ENCODE data around the gene PNMA5.
"Not testable (repeated sequence)": the region's sequence is repeated elsewhere in the genome, so short reads cannot be mapped to it uniquely, and the experiment has no call there.

PNMA5 gene

DNA sequence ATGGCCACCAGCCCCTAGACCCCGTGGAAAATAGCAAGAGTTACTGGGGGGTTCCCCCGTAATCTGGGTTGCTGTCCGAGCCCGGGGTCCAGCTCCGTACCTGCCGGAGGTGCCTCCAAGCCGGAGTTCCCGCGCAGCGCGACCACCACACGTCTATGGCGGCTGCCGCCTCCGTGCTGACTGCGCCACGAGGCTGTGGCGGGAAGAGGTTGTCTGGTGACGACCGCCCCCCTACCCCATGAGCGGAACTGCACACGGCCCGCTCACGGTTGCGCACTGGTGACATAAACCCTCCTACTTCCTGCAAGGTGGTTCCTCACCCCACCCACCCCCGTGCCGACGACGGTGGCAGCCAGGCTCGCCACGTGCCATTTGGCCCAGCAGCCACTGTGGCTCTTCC is at the start of gene PNMA5:
Gene PNMA5 (minus strand): TSS at position 184 of the 400 bp plus-strand sequence. CDS start 2,518 bp downstream, outside the sequence.
- no peak for DNase-seq

- peak; percentile 0 for DNase-seq
Observed at GRCh38 chrX:153032397-153033118, 38.6 kb upstream of the PNMA5 start.

GRCh38 chrX:153030801-153031200 is 36.9 kb upstream of the PNMA5 start:
- no peak for DNase-seq

DNA sequence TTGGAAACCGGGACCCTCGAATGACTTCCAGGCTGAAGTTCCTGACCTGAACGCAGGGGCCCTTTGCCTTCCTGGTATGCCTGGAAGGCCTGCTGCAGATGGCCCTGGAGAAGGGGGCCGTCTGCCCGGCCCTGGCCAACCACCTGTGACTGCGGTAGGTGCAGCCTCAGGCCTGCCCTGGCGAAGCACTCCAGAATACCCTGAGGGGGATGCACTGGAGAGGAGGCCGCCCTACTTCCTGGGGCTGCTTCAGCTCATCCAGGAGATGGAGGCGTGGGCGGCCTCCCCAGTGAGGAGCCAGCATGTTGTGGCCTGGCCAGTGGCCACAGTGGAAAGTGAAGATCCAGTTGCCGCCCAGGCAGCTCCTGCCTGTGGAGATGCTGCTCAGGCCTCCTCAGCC is 36.0 kb upstream of the PNMA5 start:
- no peak for DNase-seq

DNA sequence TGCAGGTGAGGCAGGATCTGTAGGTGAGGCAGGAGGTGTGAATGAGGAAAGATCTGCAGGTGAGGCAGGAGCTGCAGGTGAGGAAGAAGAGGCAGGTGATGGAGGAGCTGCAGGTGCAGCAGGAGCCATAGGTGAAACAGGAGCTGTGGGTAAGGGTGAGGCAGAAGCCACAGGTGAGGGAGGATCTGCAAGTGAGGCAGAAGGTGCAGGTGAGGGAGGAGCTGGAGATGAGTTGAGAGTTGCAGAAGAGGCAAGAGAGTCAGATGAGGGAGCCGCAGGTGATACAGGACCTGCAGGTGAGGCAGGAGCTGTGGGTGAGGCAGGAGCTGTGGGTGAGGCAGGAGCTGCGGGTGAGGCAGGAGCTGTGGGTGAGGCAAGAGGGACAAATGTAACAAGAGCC is 35.2 kb upstream of the PNMA5 start:
- no peak for DNase-seq

DNA sequence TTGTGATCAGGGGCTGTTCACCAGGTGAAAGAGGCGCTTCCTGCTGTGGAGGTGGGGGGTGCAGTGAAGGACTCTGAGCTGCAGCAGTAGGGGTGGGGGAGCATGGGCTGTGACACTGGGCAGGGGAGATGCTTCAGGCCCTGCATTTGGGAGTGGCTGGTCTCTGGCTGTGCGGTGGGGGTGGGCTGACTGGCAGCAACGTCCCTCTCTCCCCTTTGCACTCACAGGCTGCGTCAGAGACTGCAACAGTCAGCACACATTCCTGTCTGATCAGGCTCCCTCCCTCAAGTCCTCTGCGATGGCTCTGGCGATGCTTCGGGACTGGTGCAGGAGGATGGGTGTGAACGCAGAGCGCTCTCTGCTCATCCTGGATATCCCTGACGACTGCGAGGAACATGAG is 34.6 kb upstream of the PNMA5 start:
- DNase-seq: not testable (repeated sequence)

DNA sequence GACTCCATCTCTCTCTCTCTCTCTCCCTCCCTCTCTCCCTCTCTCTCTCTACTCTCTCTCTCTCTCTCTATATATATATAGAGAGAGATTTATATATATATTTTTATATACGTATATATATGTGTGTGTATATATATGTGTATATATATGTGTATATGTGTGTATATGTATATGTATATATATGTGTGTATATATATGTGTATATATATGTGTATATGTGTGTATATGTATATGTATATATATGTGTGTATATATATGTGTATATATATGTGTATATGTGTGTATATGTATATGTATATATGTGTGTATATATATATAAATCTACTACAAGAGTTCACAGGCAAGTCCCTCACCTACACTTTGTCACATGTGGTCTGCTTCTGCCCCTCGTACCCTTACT is 32.6 kb upstream of the PNMA5 start:
- not testable (repeated sequence) for DNase-seq

DNA sequence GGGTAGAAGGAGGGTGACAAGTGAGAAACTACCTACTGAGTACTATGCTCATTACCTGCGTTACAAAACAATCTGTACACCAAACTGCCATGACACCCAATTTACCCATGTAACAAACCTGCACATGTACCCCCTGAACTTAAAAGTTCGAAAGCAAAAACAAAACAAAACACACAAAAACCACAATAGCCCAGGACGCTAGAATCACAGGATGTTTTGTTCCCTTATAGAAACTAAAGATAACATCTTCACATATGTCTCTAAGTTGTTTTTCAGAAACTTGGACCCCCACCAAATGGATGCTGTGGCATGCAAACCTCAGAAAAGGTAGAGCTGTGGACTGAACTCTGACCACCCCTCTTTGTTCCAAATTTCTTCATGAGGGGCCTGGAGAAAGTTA is 25.2 kb upstream of the PNMA5 start:
- DNase-seq: no peak

DNA sequence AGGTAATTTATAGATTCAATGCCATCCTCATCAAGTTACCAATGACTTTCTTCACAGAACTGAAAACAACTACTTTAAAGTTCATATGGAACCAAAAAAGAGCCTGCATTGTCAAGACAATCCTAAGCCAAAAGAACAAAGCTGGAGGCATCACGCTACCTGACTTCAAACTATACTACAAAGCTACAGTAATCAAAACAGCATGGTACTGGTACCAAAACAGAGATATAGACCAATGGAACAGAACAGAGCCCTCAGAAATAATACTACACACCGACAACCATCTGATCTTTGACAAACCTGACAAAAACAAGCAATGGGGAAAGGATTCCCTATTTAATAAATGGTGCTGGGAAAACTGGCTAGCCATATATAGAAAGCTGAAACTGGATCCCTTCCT is 23.3 kb upstream of the PNMA5 start:
- not testable (repeated sequence) for DNase-seq

- no peak for DNase-seq
Observed at GRCh38 chrX:153004780-153005179, 10.9 kb upstream of the PNMA5 start.

DNA sequence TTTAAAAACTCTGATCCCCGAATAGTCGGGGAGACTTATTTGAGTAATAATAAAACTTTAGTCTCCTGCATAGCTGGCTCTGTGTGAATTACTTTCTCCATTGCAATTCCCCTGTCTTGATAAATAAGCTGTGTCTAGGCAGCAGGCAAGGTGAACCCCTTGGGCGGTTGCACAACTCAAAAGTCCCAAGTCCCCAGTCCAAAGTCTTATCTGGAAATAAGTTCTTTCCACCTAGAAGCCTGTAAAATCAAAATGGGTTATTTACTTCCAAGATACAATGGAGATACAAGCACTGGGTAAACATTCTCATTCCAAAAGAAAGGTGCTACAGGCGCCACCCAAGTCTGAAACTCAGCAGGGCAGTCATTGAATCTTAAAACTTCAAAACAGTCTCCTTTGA is 10.1 kb upstream of the PNMA5 start:
- DNase-seq: no peak

DNA sequence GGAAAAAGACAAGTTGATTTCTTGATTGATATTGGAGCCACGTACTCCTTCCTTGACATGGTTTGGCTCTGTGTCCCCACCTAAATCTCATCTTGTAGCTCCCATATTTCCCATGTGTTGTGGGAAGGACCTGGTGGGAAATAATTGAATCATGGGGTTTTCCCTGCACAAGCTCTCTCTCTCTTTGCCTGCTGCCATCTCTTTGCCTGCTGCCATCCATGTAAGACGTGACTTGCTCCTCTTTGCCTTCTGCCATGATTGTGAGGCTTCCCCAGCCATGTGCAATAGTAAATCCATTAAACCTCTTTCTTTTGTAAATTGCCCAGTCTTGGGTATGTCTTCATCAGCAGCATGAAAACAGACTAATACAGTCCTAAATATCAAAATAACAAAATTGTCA is 8.3 kb upstream of the PNMA5 start:
- not testable (repeated sequence) for DNase-seq

GRCh38 chrX:152997337-152997736 is 3.4 kb upstream of the PNMA5 start:
- DNase-seq: no peak

DNA sequence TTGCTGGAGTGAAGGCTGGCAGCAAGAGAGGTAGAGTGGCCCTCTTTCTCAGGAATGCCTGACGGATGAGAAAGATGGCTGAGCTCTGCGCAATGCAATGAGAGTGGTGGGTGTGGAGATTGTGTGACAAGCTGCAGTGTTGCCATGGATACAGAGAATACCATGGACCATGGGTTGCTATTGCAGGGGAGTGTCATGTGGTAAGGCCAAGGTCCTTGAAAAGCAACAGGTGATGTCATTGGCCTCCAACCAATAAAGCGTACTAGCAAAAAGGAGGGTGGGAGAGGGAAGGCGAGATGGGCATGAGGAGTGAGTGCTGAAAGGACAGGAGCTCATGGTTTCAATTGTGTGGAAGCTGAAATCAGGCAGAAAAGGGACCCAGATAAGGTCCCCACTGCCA is 1.8 kb downstream of the PNMA5 start:
- DNase-seq: no peak

- DNase-seq: no peak
Observed at GRCh38 chrX:152991123-152991522, 2.8 kb downstream of the PNMA5 start.

- no peak for DNase-seq
Observed at GRCh38 chrX:152989292-152989658, 4.6 kb downstream of the PNMA5 start.

GRCh38 chrX:152988536-152989291 is 5.2 kb downstream of the PNMA5 start:
- no peak for DNase-seq

GRCh38 chrX:152987801-152988200 is 6.1 kb downstream of the PNMA5 start:
- no peak for DNase-seq

DNA sequence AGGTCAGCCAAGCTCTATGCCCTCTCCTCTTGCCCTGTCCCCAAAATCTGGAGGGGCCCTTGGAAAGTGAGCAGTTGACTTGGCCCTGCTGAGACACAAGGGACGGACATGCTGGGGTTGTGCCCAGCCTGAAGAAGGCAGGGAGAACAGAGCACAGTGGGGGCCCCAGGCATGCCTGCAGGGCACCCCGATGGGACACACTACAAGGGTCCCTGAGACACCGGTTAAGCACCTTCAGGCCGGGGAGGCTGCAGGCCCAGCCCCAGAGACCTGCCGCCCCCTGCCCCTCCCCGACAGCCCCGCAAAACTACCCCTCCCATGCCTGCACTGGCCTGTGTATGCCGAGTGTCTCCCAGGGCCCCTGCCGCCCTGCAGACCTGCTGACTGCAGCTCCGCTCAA is 6.8 kb downstream of the PNMA5 start:
- not testable (repeated sequence) for DNase-seq

- not testable (repeated sequence) for DNase-seq
Observed at GRCh38 chrX:152985383-152985782, 8.5 kb downstream of the PNMA5 start.

DNA sequence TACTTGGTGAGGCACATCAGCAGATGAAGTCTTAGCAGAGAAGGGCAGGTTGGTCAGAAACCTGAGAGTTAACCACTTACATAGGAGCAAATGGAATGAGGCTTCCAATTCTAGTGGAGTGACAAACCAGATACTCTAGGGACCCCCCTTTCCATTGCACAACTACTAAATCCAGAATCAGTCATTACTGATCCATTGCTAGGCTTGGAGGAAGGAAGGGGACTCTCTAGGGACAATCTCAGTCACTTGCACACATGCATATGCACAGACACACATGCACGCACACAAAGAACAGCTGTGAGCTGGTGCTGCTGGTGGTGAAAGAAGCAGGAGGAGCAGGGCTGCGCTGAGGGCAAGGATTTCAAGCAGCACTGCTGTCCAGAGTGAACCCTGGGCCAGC is 25.7 kb downstream of the PNMA5 start:
- DNase-seq: no peak

DNA sequence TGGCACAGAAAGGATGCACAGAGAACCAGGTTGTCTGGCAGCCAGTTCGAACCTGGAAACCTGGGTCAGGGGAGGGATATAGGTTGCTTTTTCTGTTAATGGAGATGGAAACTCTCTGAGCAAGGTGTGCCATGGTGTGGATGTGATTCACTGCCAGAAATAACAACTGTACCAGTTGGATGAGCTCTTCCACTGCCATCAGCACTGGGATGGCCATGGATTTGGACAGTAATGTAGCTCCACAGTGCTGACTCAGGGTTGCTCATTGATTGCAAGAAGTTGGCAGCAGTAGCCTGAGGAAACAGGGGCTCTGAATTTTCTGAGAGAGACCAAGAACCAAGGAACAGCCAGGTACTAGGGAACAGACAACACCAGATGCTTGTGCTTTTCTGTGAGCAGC is 33.8 kb downstream of the PNMA5 start:
- DNase-seq: no peak

- no peak for DNase-seq
Observed at GRCh38 chrX:152959626-152960025, 34.3 kb downstream of the PNMA5 start.
